HepG2 (cell line): ENCODE data around the gene ECPAS. TPM values are rescaled to one million over a fixed set of nuclear protein-coding genes. Genes with fewer than 3 reads are reported as not detected.

Source experiments
- ARID5B ChIP-seq: IDR thresholded peaks from 2 replicates; pipeline ENCODE4 v1.4.0; 2020; ENCODE audit warnings: mild to moderate bottlenecking, missing genetic modification reagents
- CBX2 ChIP-seq, 2 experiments: fragments of 200-600 bp in 1 of 2; sonication (generic); formaldehyde crosslinking in 1 of 2; IDR thresholded peaks; 2 replicates each; pipeline versions ENCODE4 v1.7.0 to v1.8.1; 2018 to 2022; ENCODE audit warnings: low read depth in 2 of 2, low read length in 1 of 2, mild to moderate bottlenecking in 1 of 2, missing genetic modification reagents in 1 of 2
- HDAC1 ChIP-seq: sonication (generic); formaldehyde crosslinking; IDR thresholded peaks from 2 replicates; pipeline ENCODE4 v1.5.1; 2020; ENCODE audit warnings: mild to moderate bottlenecking, missing genetic modification reagents
- KLF16 ChIP-seq, 2 experiments: sonication (generic) in 1 of 2; formaldehyde crosslinking in 1 of 2; IDR thresholded peaks; 2 replicates each; pipeline versions ENCODE4 v1.6.1 to v1.8.0; 2016 to 2023; ENCODE audit warnings: missing genetic modification reagents in 2 of 2, missing compliant biosample characterization in 1 of 2
- MTF1 ChIP-seq: sonication (generic); formaldehyde crosslinking; IDR thresholded peaks from 2 replicates; pipeline ENCODE4 v1.5.0; 2020; ENCODE audit warnings: missing genetic modification reagents
- NFYC ChIP-seq: IDR thresholded peaks from 2 replicates; pipeline ENCODE4 v1.6.1; 2016; ENCODE audit warnings: missing genetic modification reagents, missing compliant biosample characterization
- PATZ1 ChIP-seq: sonication (generic); formaldehyde crosslinking; IDR thresholded peaks from 2 replicates; pipeline ENCODE4 v1.4.0; 2020; ENCODE audit warnings: missing genetic modification reagents
- POLR2A ChIP-seq, 2 experiments: IDR thresholded peaks; 2 replicates each; pipeline ENCODE4 v1.6.1; 2011; ENCODE audit warnings: low read depth in 2 of 2, low read length in 2 of 2, mild to moderate bottlenecking in 1 of 2, moderate library complexity in 1 of 2; ENCODE audit not compliant: insufficient read depth in 1 of 2
- RBAK ChIP-seq: sonication (generic); formaldehyde crosslinking; IDR thresholded peaks from 2 replicates; pipeline ENCODE4 v1.5.1; 2020; ENCODE audit warnings: mild to moderate bottlenecking, missing genetic modification reagents
- SMAD3 ChIP-seq: sonication (generic); formaldehyde crosslinking; IDR thresholded peaks from 2 replicates; pipeline ENCODE4 v1.4.0; 2020; ENCODE audit warnings: missing genetic modification reagents
- SNAPC5 ChIP-seq: sonication (generic); formaldehyde crosslinking; IDR thresholded peaks from 2 replicates; pipeline ENCODE4 v1.8.1; 2023; ENCODE audit warnings: mild to moderate bottlenecking, missing genetic modification reagents, borderline replicate concordance
- UBTF ChIP-seq: sonication (generic); formaldehyde crosslinking; IDR thresholded peaks from 2 replicates; pipeline ENCODE4 v1.4.0; 2020; ENCODE audit warnings: mild to moderate bottlenecking, missing genetic modification reagents
- ZBTB26 ChIP-seq: IDR thresholded peaks from 2 replicates; pipeline ENCODE4 v1.6.1; 2016; ENCODE audit warnings: missing compliant biosample characterization, missing genetic modification reagents, borderline replicate concordance
- ZFP36 ChIP-seq: fragments of 150-350 bp; IDR thresholded peaks from 2 replicates; pipeline ENCODE4 v1.6.1; 2018; ENCODE audit warnings: borderline replicate concordance, low read length, low read depth; ENCODE audit not compliant: partially characterized antibody
- ZFP36L2 ChIP-seq: sonication (generic); formaldehyde crosslinking; IDR thresholded peaks from 2 replicates; pipeline ENCODE4 v1.4.0; 2020; ENCODE audit warnings: missing genetic modification reagents
- ZFP62 ChIP-seq: sonication (generic); formaldehyde crosslinking; IDR thresholded peaks from 2 replicates; pipeline ENCODE4 v1.4.0; 2020; ENCODE audit warnings: missing genetic modification reagents
- ZFY ChIP-seq: sonication (generic); formaldehyde crosslinking; IDR thresholded peaks from 2 replicates; pipeline ENCODE4 v1.4.0; 2020; ENCODE audit warnings: missing genetic modification reagents
- ZNF17 ChIP-seq: sonication (generic); formaldehyde crosslinking; IDR thresholded peaks from 2 replicates; pipeline ENCODE4 v1.5.0; 2020; ENCODE audit warnings: mild to moderate bottlenecking, missing genetic modification reagents
- ZNF678 ChIP-seq: sonication (generic); formaldehyde crosslinking; IDR thresholded peaks from 2 replicates; pipeline ENCODE4 v1.4.0; 2020; ENCODE audit warnings: mild to moderate bottlenecking, missing genetic modification reagents
- ZNF703 ChIP-seq: sonication (generic); formaldehyde crosslinking; IDR thresholded peaks from 2 replicates; pipeline ENCODE4 v1.5.1; 2020; ENCODE audit warnings: missing genetic modification reagents, mild to moderate bottlenecking, moderate library complexity, borderline replicate concordance
- ZZZ3 ChIP-seq: sonication (generic); formaldehyde crosslinking; IDR thresholded peaks from 2 replicates; pipeline ENCODE4 v1.4.0; 2020; ENCODE audit warnings: missing genetic modification reagents, mild to moderate bottlenecking, borderline replicate concordance
- polyA plus RNA-seq, 8 experiments: library from polyadenylated mRNA; depleted of rRNA in 3 of 8; stranded (reverse) in 7 of 8; unstranded in 1 of 8; fragments of >200 nt; fragmentation: Illumina TruSeq in 4 of 8; extraction: Trizol in 4 of 8; gene quantifications; 2 replicates each; pipeline versions ENCODE4 v1.2.1 to v1.2.3, GENCODE V29; 2011 to 2016; ENCODE audit warnings: low read depth in 4 of 8, missing spikeins in 1 of 8, mixed read lengths in 1 of 8; ENCODE audit not compliant: insufficient read depth in 1 of 8
- total RNA-seq, 5 experiments: library from RNA; depleted of rRNA; stranded (reverse); fragments of >200 nt; fragmentation: Illumina TruSeq; extraction: Trizol; gene quantifications; 2 replicates each; pipeline ENCODE4 v1.2.3, GENCODE V29; 2016; ENCODE audit warnings: low read depth in 1 of 5

The ECPAS gene
- total and polyA plus RNA-seq, 2 of the 13 experiments (the other 11 are each of a cell fraction or from before 2014, with no cell fraction given): 35.3 to 58.0 TPM

GRCh38 chr9:111348821-111349271, 135.3 kb downstream of the ECPAS start (continued):
- TF ChIP-seq UBTF (CRISPR knock-in tag) (no peak), KLF16 (CRISPR knock-in tag; IDR thresholded peaks at IDR 0.05) (0 out of 4 replicates have a peak, but pooled peaks of 1 of the 2 experiments have one; percentile 36), ZFP36L2 (no peak), ZZZ3 (CRISPR knock-in tag) (no peak), ARID5B (CRISPR knock-in tag) (peak; percentile 99), PATZ1 (CRISPR knock-in tag) (peak; percentile 55; the same call in 1 of the 2 replicates), SNAPC5 (no peak), CBX2 (IDR thresholded peaks at IDR 0.05; ENCODE audit: low read depth, low read length) (no peak), CBX2 (CRISPR knock-in tag; IDR thresholded peaks at IDR 0.05; ENCODE audit: low read depth) (no peak), SMAD3 (CRISPR knock-in tag) (peak; percentile 84), ZNF678 (CRISPR knock-in tag) (no peak), HDAC1 (CRISPR knock-in tag) (peak; percentile 90), ZBTB26 (CRISPR knock-in tag) (no peak), ZFP36 (peak; percentile 33), ZNF17 (CRISPR knock-in tag) (no peak), NFYC (CRISPR knock-in tag) (peak; percentile 21; the same call in 1 of the 2 replicates), MTF1 (CRISPR knock-in tag) (no peak), POLR2A (IDR thresholded peaks at IDR 0.05; ENCODE audit: insufficient read depth in 1 of 2, low read depth in 2 of 2, low read length in 2 of 2) (no peak), ZNF703 (CRISPR knock-in tag) (0 out of 2 replicates have a peak, but pooled peaks have one; percentile 64), RBAK (no peak), ZFP62 (CRISPR knock-in tag) (no peak), ZFY (CRISPR knock-in tag) (no peak)
